ENCODE results near the gene USP12.

- peak in 2 of 5 experiments; percentile 17 to 33 for TF ChIP-seq CTCF (IDR thresholded peaks at IDR 0.05)
- no peak for TF ChIP-seq POLR2AphosphoS5 (IDR thresholded peaks at IDR 0.05)
- TF ChIP-seq EP300 (IDR thresholded peaks at IDR 0.05; ENCODE audit: low read depth), result no peak
- TF ChIP-seq POLR2A (IDR thresholded peaks at IDR 0.05), result no peak
Measured at GRCh38 chr13:27203854-27204253, 32.2 kb upstream of the USP12 start.
